Adipose tissue (tissue), 3 donors: ENCODE data around the gene C2orf69. TPM values are rescaled to one million over a fixed set of nuclear protein-coding genes. Genes with fewer than 3 reads are reported as not detected.

Source experiments
- H3K27ac ChIP-seq: one replicate; pipeline ENCODE4 v1.5.1; 2013; ENCODE audit warnings: low read depth, low read length
- WGBS, 3 donors: extraction: QIAGEN DNeasy Blood & Tissue Kit; methylation state at CpG; one replicate each; pipeline ENCODE4 v1.1.7; 2013; 5-methylcytosine and 5-hydroxymethylcytosine counted together
- polyA plus RNA-seq, 3 donors: library from polyadenylated mRNA; stranded (reverse); fragments of 200-250 nt; gene quantifications; one replicate each; pipeline ENCODE4 v1.2.3, GENCODE V29; 2013
- donor health status: healthy with polysubstance abuse.
- donor health status: Bipolar disorder and iron deficiency.
- donor health status: healthy.

Gene C2orf69, protein sequence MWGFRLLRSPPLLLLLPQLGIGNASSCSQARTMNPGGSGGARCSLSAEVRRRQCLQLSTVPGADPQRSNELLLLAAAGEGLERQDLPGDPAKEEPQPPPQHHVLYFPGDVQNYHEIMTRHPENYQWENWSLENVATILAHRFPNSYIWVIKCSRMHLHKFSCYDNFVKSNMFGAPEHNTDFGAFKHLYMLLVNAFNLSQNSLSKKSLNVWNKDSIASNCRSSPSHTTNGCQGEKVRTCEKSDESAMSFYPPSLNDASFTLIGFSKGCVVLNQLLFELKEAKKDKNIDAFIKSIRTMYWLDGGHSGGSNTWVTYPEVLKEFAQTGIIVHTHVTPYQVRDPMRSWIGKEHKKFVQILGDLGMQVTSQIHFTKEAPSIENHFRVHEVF
- 1 to 10 TPM; 4.4 to 7.2 (median 6.4) TPM for polyA plus RNA-seq

DNA sequence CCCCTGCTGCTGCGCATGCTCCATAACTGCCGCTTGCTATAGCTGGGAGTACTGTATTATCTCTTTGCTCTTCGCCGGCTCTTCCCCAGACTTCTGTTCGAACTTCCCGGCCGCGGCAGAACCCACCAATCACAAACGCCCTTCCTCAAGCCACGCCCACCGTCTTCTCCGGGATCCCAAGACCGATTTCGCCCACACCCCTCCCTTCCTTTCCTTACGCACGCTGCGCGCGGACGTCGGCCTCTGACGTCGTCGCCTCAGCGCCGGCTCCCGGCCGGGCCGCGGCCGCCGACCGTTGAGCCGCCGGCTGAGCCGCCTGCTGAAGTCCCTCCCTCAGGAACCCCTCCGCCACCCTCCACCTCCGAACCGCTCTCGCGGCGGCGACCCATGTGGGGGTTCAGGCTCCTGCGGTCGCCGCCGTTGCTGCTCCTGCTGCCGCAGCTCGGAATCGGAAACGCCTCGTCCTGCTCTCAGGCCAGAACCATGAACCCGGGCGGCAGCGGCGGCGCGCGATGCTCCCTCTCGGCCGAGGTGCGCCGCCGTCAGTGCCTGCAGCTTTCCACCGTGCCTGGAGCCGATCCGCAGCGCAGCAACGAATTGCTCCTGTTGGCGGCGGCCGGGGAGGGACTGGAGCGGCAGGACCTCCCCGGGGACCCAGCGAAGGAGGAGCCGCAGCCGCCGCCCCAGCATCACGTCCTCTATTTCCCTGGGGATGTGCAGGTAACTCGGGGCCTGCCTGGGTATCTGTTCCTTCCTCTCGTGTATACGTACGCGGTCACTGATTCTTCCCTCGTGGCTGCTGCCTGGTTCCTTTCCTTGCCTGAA lies at the start of gene C2orf69:
TSS of gene C2orf69 (plus strand) at position 242 of the 825 bp plus-strand sequence. CDS start at position 388, 146 bp downstream.
- peak within 1 kb of the TSS; percentile 56 for H3K27ac ChIP-seq
- WGBS, 3 donors: 0 to 1% (median 0%) methylated on average over 85 of the region's 85 CpGs

DNA sequence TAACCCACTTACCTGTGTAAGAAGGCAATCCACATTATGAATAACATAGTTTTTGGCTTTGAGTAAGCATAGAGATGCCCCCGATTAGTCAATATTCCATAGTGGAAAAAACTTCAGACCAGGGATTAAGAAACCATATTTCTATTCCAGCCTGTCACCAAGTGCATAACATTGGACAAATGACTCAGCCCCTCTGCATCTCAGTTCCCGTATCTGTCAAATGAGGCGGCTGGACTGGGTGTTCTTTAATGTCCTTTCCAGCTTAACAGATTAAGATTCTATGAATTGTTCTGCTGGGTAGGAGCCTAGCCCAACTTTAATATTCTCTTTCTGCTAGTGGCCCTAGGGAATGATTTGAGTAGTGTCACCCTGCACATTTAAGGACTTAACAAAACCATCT lies 48.3 kb upstream of the C2orf69 start:
- WGBS, 3 donors: 67 to 81% (median 71%) methylated on average over 3 of the region's 3 CpGs
- H3K27ac ChIP-seq: no peak overlapping the region

DNA sequence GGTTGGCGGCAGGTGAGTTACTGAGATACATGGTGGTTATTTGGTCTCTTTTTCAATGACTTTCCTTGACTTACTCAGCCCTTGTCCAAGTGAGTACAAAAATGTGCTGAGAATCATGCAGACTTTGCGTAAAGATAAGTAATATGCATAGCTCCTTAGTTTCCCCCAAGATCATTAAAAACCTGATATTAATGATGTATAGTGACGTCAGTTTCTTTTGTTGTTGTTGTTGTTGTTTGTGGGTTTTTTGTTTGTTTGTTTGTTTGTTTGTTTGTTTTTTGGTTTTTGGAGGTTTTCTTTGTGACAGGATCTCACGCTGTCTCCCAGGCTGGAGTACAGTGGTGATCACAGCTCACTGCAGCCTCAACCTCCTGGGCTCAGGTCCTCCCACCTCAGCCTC lies 45.2 kb upstream of the C2orf69 start:
- H3K27ac ChIP-seq: no peak overlapping the region
- 93 to 96% (median 95%) methylated on average over 4 of the region's 4 CpGs for WGBS, 3 donors

DNA sequence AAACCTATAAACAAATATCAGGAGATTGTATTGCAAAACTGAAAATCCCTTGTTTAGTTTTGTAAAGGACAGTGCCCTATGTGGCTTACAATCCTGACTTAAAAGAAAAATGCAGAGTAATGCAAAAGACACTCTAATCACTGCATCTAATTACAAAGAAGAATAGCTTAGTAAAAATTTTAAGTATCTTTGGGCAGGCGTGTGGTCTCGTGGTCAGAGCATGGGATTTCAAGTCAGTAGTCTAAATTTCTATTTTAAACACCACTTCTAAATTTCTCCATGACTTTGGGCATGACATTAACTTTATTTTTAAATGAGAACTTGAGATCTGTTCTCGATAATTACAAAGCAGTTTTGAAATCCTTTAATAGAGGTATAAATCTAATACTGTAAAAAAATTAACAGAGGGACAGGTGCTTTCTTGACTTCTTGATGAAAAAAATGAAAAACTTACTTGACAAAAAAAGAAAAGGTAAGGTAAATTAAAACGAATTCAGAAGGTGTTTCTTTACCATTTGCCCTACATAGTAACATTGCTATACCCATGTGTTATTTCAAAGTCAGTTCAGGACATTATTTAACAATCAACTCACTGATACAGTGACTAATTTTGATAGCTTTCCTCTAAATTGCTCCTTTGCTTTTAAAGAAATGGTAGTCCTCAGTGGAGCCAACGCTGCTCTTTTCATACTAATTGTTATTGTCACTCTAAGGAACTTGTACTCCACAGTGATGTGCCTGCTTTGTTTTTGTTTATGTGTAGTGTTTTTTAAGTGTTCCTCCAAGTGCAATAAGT lies 42.5 kb upstream of the C2orf69 start:
- 69 to 71% (median 69%) methylated on average over 5 of the region's 5 CpGs for WGBS, 3 donors
- no peak overlapping the region for H3K27ac ChIP-seq

DNA sequence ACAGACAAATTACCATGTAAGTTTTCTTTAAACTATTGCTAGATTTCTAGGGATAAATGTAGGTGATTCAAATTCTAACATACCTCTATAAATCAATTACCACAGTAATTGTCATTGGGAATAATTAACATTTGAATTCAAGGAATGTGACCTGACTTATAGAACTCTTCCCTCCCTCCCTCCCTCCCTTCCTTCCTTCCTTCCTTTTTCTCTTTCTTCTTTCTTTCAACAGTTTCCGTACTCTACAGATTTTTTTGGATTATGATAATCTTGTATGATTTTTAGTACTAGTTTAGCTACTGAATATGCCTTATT lies 41.9 kb upstream of the C2orf69 start:
- WGBS, 3 donors: 47 to 78% (median 57%) methylated on average over 1 of the region's 1 CpG

DNA sequence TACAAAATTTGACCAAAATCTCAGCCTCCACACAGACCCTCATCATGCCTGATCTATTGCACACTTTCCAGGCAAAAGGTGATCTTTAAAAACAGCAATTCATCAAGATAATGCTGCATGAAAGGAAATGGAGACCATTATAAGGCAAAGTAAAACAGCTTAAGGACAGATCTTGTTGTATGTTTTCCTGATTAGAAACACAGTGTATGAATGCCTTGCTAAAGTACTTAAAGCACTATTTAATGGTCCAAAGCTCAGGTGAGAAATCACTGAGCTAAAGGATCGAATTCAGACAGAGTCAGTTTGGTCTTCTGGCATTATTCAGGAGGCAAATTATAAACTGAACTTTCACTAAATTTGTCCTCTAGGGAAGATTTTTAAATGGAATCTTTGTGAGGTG lies 41.4 kb upstream of the C2orf69 start:
- 39 to 49% (median 46%) methylated on average over 1 of the region's 1 CpG for WGBS, 3 donors
- no peak overlapping the region for H3K27ac ChIP-seq

More for the DNA sequence above, 41.9 kb upstream of the C2orf69 start:
- no peak overlapping the region for H3K27ac ChIP-seq

DNA sequence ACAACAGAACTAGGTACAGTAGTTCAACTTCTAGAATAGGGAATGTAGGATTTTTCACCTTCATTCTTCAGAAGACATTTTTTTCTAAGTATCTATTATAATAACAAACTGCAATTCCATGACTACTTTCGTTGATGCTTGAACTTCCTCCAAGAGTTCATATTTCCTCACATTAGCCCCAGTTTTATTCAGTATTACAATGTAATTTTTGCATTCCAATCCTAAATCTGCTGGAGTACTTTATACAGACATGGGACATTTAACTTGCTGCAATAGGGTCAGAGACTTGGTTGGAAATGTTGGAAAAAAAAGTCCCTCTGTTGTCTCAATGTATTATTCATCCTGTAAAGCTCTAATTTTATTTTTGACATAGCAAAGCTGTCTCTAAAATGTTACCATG lies 40.5 kb upstream of the C2orf69 start:
- no peak overlapping the region for H3K27ac ChIP-seq

DNA sequence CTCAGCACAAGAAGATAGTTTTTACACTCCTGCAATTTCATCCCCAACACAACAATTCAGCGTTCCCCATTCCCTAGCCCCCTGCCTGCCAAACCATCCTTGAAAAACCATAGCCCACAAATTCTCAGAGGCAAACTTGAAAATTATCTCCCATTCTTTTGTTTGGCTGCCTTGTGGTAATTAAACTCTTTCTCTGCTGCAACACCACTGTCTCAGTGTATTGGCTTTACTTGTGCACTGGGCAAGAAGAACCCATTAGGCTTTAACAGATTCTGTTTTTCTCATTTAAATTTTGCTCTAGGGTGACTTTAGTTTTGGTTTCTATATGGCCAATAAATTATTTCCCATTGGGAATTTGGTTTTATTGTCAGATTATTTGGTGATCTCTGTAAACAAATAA lies 36.9 kb upstream of the C2orf69 start:
- no peak overlapping the region for H3K27ac ChIP-seq
- WGBS, 3 donors: 95 to 100% (median 96%) methylated on average over 1 of the region's 1 CpG

More for the DNA sequence above, 40.5 kb upstream of the C2orf69 start:
- WGBS, 3 donors: 39 to 52% (median 43%) methylated on average over 1 of the region's 1 CpG

DNA sequence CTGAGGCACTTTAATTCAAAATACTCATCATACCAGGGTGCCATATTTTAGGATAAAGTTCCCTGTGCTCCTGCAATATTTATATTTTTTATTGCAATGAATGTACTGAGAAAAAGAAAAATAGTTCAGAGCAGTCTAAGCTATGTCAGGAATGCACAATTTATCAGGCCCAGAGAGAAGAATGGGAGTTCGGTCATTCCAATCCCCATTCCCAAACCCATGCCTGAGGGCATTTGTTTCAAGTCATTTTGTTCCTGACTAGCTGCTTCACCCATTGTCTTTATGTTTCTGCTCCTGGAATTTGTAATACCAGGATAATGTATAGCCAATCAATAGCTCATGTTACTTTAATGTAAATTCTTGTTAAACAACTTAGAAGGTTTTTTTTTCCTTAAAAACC lies 35.7 kb upstream of the C2orf69 start:
- 77 to 80% (median 78%) methylated on average over 1 of the region's 1 CpG for WGBS, 3 donors

DNA sequence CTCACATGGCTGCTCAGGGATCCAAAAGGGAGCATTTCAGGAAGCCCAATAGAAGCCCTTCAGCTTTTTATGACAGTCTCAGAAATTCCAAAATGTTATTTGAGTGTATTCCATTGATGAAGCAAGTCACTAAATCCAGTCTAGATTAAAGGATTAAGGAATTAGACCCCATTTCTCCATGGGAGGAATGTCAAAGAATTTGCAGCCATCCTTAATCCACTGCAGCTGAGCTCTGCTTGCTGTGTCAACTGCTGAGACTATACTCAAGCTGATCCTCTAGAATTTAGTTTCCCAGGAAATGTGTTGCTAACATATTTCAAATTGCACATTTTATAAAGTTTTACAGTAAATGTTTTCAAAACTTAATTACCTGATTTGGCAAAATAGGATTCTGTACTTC lies 28.4 kb upstream of the C2orf69 start:
- H3K27ac ChIP-seq: no peak overlapping the region

More for the DNA sequence above, 35.7 kb upstream of the C2orf69 start:
- no peak overlapping the region for H3K27ac ChIP-seq

DNA sequence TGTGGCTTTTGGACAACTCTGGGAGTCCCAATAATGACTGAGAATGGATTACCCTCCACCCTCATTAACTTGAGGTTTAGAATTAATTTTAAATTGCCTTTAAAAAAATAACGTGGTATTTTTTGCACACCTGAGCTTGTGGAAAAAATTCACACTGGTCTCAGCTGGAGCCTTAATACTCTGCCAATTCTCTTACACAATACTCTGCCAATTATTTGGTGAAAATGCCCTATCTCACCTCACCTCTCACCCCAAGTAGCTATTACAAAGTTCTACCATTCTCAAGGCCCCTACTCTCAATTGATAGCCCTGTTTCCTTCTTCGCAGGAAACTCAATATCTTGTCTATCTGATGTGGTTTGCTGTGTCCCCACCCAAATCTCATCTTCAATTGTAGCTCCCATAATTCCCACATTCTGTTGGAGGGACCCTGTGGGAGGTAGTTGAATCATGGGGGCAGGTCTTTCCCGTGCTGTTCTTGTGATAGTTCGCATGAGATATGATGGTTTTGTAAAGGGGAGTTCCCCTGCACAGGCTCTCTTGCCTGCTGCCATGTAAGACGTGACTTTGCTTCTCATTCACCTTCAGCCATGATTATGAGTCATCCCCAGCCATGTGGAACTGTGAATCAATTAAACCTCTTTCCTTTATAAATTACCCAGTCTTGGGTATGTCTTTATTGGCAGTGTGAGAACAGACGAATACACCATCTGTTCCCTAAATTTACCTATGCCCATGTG lies 27.4 kb upstream of the C2orf69 start:
- H3K27ac ChIP-seq: no peak overlapping the region
- WGBS, 3 donors: 63 to 92% (median 91%) methylated on average over 6 of the region's 6 CpGs

DNA sequence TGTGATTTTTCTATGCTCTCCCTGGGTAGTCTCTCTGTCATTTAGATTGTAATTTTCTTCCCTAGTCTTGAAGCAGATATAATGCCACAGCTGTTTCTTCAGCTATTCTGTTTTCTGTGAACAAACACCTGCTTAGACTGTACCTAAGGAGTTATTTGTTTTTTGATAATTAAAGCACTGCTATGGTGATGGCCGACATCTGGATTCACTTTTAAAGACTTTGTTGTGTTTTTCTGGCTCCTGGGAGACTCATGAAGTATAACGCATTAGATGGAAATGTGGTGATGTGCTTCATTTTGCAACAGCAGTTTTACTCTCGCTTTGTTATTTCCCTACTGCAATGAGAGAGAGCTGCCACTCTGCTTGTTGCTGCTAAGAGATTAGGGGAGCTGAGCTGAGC lies 15.7 kb upstream of the C2orf69 start:
- WGBS, 3 donors: 48 to 86% (median 81%) methylated on average over 3 of the region's 3 CpGs
- H3K27ac ChIP-seq: no peak overlapping the region

DNA sequence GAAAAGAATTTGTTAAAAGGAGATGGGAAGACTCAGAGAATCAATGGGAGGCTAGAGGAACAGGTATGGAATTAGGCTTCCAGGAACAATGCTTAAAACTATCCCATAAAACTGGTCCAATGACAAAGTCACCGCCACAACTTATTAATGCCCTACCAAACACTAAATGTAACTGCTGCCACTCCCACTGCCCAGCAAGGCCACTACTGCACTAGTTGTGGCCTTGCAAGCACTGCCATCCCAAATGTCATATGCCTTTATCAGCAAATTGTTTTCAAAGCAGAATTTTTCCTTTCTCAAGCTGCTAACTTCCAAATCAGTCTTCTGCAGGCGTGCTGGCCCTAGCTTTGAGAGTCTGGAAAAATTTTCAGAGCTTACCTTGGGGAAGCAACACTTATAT lies 14.5 kb upstream of the C2orf69 start:
- no peak overlapping the region for H3K27ac ChIP-seq
- 57 to 90% (median 90%) methylated on average over 2 of the region's 2 CpGs for WGBS, 3 donors

DNA sequence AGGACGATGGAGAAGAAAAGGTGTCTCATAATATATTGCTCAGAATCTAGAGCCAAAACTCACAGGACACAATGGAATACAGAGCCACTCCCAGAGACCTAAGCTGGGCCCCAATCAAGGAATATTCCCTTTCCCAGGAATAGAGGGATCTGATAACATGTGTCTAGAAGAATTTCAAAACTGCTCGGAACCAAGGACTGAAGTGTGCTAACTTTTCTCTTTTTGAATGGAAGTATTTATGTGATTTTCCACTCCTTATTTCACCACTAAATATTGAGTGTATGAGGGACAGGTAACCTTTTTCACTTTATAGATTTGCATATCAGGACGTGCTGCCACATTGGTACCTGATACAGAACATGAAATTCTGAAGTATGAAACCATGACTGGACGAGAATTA lies 9.2 kb upstream of the C2orf69 start:
- 88 to 89% (median 88%) methylated on average over 4 of the region's 4 CpGs for WGBS, 3 donors
- H3K27ac ChIP-seq: no peak overlapping the region

DNA sequence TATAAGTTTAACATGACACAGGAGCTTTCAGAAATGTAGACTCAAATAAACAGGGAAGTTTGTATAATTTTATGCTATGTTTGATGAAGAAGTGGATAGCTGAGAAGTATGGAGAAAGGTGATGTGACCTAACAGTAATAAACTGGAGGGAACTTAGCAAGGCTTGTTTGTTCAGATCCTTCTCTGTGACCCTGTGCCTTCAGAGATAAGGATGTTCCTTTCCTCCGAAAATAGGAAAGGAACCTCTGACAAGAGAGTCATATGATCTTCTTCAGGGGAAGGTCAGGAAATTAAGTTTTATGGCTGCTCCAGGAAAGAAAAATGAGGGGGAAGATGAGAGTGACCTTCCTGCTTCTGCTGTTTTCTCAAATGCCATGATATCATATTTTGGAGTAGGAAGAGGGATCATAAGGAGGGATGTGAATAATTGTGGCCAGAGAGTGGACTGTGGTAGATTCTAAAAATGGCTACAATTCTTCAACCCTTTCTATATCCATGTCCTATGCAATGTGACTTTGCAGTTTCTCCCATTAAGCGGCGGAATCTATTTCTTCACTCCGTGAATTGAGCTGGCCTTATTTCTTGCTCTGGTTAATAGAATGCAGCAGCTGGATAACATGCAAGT lies 8.5 kb upstream of the C2orf69 start:
- 80 to 93% (median 89%) methylated on average over 4 of the region's 4 CpGs for WGBS, 3 donors
- H3K27ac ChIP-seq: no peak overlapping the region

DNA sequence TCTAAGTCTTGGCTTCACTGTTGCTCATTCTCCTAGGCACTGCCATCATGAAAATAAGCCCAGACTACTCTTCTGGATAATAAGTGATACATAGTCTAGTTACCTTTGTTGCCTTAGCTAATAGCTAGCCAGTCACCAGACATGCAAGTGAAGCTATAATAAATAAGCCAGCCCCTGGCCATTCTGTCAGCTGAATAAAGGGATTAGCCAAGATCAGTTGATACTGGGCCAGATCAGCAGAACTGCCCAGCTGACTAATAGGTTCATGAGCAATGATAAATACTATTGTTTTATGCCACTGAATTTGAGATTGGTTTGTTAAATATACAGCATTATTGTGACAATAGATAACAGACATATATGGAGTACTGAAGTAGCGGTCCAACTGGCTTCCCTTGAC lies 8.0 kb upstream of the C2orf69 start:
- WGBS, 3 donors: 90 to 100% (median 94%) methylated on average over 1 of the region's 1 CpG
- no peak overlapping the region for H3K27ac ChIP-seq

DNA sequence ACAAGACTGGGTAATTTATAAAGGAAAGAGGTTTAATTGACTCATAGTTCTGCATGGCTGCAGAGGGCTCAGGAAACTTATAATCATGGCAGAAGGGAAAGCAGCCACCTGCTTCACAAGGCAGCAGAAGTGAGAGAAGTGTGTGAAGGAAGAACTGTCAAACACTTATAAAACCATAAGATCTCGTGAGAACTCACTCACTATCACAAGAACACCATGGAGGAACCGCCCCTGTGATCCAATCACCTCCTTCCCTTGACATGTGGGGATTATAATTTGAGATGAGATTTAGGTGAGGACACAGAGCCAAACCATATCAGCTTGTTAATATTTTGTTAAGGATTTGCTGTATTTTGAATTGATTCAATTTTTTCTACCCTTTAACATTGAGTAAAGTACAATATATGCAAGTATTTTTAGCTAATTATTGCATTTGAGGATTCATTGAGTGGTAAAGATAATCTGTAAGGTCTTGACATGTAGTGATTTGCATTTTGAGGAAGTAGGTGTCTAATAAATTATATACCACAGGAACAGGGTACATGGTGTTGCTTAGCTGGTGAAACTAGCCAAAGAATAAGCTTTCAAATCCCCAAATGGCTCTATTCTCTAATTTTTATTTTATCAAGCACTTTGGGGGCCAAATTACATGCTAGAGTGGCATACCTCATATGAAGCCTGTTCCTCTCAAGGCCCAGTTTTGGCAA lies 3.9 kb upstream of the C2orf69 start:
- 65 to 80% (median 72%) methylated on average over 2 of the region's 2 CpGs for WGBS, 3 donors
- no peak overlapping the region for H3K27ac ChIP-seq
